Measurements from ENCODE around the gene SLC25A33.

Gene SLC25A33

DNA sequence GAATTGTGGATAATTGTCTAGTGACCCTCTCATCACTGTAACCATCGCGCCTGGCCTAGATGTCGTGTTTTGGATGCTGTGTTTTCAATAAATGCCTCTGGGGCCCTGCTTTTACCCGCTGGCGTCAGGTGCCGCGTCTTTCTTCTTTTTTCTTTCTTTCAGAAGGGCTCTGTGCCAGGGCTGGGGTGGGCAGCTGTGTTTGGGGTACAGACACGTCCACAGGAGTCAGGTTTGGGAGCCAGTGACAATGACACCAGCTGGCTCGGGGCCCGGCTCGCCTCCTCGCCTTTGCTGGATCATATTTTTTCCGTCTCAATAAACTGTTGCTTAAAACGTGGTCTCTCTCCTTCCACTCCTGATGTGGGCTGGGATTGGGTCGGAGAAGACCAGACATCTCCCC lies 65.6 kb downstream of the SLC25A33 start:
- TF ChIP-seq, protein P1, sequence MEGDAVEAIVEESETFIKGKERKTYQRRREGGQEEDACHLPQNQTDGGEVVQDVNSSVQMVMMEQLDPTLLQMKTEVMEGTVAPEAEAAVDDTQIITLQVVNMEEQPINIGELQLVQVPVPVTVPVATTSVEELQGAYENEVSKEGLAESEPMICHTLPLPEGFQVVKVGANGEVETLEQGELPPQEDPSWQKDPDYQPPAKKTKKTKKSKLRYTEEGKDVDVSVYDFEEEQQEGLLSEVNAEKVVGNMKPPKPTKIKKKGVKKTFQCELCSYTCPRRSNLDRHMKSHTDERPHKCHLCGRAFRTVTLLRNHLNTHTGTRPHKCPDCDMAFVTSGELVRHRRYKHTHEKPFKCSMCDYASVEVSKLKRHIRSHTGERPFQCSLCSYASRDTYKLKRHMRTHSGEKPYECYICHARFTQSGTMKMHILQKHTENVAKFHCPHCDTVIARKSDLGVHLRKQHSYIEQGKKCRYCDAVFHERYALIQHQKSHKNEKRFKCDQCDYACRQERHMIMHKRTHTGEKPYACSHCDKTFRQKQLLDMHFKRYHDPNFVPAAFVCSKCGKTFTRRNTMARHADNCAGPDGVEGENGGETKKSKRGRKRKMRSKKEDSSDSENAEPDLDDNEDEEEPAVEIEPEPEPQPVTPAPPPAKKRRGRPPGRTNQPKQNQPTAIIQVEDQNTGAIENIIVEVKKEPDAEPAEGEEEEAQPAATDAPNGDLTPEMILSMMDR (IDR thresholded peaks at IDR 0.05; ENCODE audit: low read depth, low read length) = no peak

DNA sequence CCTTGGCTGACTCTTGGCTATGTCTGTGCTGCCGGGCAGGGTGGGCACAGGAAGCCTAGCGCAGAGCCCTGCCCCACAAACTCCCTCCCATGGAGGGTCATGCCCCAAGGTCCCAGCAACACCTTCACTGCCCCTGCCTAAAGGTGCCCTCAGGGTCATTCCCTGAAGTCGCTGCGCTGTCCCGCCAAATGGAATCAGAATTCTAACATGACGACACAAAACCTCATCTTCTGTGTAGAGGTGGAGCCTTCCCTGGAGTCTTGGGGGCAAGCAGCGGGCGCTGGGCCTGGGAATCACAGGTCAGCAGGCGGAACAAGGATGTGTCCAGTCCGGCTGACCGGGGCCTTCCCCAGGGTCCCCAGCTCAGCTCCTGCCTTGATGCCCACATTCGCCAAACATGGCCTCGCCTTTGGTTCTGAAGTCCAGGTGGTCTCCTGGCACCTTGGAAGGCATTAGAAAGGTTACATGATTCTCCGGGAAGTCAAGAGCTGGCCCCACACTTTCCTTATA lies 66.7 kb downstream of the SLC25A33 start:
- TF ChIP-seq, protein P1 (IDR thresholded peaks at IDR 0.05; ENCODE audit: low read depth, low read length) = no peak

More for the DNA sequence above, 65.6 kb downstream of the SLC25A33 start:
- H3K4me3 ChIP-seq (ENCODE audit: low read depth, low read length) = no peak overlapping the region

DNA sequence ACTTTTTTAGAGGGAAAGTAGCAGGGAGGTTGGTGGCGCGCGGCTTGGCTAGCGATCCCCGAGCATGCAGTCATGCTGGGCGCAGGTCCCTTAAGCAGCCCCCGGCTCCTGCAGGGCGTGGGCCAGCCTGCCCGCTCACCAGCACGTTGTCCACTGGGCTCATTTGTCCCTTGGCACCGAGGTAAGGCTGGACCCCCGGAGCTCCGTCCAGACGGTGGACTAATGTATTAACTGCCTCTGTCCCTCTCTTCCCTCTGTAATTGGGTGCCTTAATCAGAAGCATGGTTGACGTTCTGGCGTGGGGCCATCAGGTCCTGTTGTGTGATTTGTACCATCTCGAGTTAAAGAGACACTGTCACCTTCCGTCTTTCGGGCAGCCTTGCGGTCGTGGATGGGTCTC lies 67.2 kb downstream of the SLC25A33 start:
- H3K4me3 ChIP-seq (ENCODE audit: low read depth, low read length) = no peak overlapping the region
- TF ChIP-seq, protein P1 (IDR thresholded peaks at IDR 0.05; ENCODE audit: low read depth, low read length) = no peak

More for the DNA sequence above, 66.7 kb downstream of the SLC25A33 start:
- H3K4me3 ChIP-seq (ENCODE audit: low read depth, low read length) = no peak overlapping the region

DNA sequence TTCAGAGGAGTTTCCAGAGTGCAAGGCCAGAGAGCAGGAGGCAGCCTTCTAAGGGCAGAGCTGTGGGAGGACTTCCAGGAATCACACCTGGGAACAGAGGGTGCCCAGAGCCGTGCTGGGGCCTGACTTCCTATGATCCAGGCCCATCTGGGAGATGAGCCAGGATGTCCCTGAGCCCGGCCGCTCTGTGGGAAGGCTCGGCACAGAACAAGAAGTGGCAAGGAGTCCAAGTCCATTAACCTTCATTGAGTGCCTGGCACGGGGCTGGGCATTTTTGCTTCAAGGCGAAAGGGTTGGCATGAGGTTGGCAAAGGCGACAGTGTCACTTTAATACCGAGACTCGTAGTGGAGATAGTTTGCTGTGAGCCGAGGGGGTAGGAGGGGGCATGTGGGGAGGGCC lies 67.7 kb downstream of the SLC25A33 start:
- H3K4me3 ChIP-seq (ENCODE audit: low read depth, low read length) = no peak overlapping the region
- TF ChIP-seq, protein P1 (IDR thresholded peaks at IDR 0.05; ENCODE audit: low read depth, low read length) = no peak

DNA sequence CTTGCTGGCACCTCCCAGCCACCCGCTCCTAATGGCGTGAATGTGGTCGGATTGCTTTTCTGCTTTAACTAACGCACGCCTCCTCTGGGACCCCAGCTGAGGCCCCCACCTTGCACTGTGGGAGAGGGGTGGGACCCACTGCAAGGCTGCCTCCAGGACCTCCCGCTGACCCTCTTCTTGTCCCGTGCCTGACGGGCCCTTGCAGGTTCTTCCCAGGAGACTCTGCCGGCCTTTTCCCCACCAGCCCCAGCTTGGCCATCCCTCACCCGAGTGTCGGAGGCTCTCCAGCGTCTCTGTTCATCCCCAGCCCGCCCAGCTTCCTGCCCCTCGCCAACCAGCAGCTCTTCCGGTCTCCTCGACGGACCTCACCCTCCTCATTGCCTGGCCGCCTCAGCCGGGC lies 68.1 kb downstream of the SLC25A33 start:
- no peak overlapping the region for H3K4me3 ChIP-seq (ENCODE audit: low read depth, low read length)
- TF ChIP-seq, protein P1 (IDR thresholded peaks at IDR 0.05; ENCODE audit: low read depth, low read length) = no peak

DNA sequence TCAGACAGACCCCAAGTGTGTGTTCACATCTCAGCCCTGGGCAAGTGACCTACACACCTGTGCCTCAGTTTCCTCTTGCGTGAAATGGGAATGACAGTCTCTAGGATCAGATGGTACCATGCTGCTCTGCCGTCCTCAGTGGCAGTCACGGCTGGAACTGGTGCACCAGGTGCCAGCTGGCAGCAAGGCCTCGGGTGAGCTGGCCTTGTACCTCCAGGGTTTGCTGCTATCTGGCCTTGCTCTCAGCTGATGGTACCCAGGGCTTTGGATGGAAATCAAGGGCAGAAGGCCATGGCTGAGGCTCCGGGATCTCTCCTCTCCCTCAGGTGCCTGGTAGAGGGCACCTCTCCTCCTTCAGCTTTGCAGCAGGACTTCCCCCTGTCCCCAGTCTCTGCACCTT lies 70.7 kb downstream of the SLC25A33 start:
- no peak overlapping the region for H3K4me3 ChIP-seq (ENCODE audit: low read depth, low read length)
- TF ChIP-seq, protein P1 (IDR thresholded peaks at IDR 0.05; ENCODE audit: low read depth, low read length) = no peak

DNA sequence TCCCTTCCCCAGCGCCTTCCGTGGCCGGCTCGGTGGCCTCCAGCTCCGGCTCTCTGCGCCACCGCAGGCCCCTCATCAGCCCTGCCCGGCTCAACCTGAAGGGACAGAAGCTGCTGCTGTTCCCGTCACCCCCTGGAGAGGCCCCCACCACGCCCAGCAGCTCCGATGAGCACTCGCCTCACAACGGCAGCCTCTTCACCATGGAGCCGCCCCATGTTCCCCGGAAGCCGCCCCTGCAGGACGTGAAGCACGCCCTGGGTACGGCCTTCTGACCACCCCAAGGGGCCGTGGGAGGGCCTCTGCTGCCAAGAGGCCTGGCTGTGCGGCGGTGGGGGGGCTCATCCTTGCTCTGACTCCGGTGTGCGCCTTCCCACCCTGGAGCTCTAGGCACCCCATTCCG lies 71.3 kb downstream of the SLC25A33 start:
- TF ChIP-seq, protein P1 (IDR thresholded peaks at IDR 0.05; ENCODE audit: low read depth, low read length) = no peak
- no peak overlapping the region for H3K4me3 ChIP-seq (ENCODE audit: low read depth, low read length)
